ENCODE data around the gene C2CD2. TPM values are rescaled to one million over a fixed set of nuclear protein-coding genes. Genes with fewer than 3 reads are reported as not detected.

The C2CD2 gene
- total RNA-seq, 1 donor from 2014 or later, result 15.8 TPM

- no peaks in the 10 kb centered on the region for H3K27me3 ChIP-seq (ENCODE audit: control insufficient read depth, insufficient read depth, low read length)
- no peak for DNase-seq (ENCODE audit: low read depth)
- TF ChIP-seq CTCF (IDR thresholded peaks at IDR 0.05; ENCODE audit: insufficient read depth, low read length, poor library complexity, severe bottlenecking), result no peak
- no peaks in the 10 kb centered on the region for H3K36me3 ChIP-seq (ENCODE audit: control insufficient read depth, insufficient read depth, low read length)
- H3K4me3 ChIP-seq (ENCODE audit: low read depth, low read length), result no peak overlapping the region
Measured at GRCh38 chr21:41940431-41940830, 13.4 kb downstream of the C2CD2 start.

GRCh38 chr21:41939391-41939790 lies 14.4 kb downstream of the C2CD2 start:
- H3K36me3 ChIP-seq (ENCODE audit: control insufficient read depth, insufficient read depth, low read length), result no peaks in the 10 kb centered on the region
- no peak for TF ChIP-seq CTCF (IDR thresholded peaks at IDR 0.05; ENCODE audit: insufficient read depth, low read length, poor library complexity, severe bottlenecking)
- no peak for DNase-seq (ENCODE audit: low read depth)

GRCh38 chr21:41933313-41934079 lies 20.3 kb downstream of the C2CD2 start:
- Histone ChIP-seq H3K36me3 (ENCODE audit: control insufficient read depth, insufficient read depth, low read length) (no peaks in the 10 kb centered on the region), H3K4me3 (ENCODE audit: low read depth, low read length) (peak overlapping the region; percentile 19), H3K27me3 (ENCODE audit: control insufficient read depth, insufficient read depth, low read length) (no peaks in the 10 kb centered on the region)
- TF ChIP-seq CTCF (IDR thresholded peaks at IDR 0.05; ENCODE audit: insufficient read depth, low read length, poor library complexity, severe bottlenecking), result peak; percentile 20
- DNase-seq (ENCODE audit: low read depth), result no peak

More at GRCh38 chr21:41939391-41939790, 14.4 kb downstream of the C2CD2 start:
- Histone ChIP-seq H3K4me3 (ENCODE audit: low read depth, low read length) (no peak overlapping the region), H3K27me3 (ENCODE audit: control insufficient read depth, insufficient read depth, low read length) (no peaks in the 10 kb centered on the region)

GRCh38 chr21:41932576-41933312 lies 21.1 kb downstream of the C2CD2 start:
- Histone ChIP-seq H3K27me3 (ENCODE audit: control insufficient read depth, insufficient read depth, low read length) (no peaks in the 10 kb centered on the region), H3K4me3 (ENCODE audit: low read depth, low read length) (no peak overlapping the region), H3K36me3 (ENCODE audit: control insufficient read depth, insufficient read depth, low read length) (no peaks in the 10 kb centered on the region)
- TF ChIP-seq CTCF (IDR thresholded peaks at IDR 0.05; ENCODE audit: insufficient read depth, low read length, poor library complexity, severe bottlenecking), result no peak
- no peak for DNase-seq (ENCODE audit: low read depth)

GRCh38 chr21:41932191-41932575 lies 21.6 kb downstream of the C2CD2 start:
- DNase-seq (ENCODE audit: low read depth), result peak; percentile 69
- Histone ChIP-seq H3K36me3 (ENCODE audit: control insufficient read depth, insufficient read depth, low read length) (no peaks in the 10 kb centered on the region), H3K4me3 (ENCODE audit: low read depth, low read length) (no peak overlapping the region), H3K27me3 (ENCODE audit: control insufficient read depth, insufficient read depth, low read length) (no peaks in the 10 kb centered on the region)
- TF ChIP-seq CTCF (IDR thresholded peaks at IDR 0.05; ENCODE audit: insufficient read depth, low read length, poor library complexity, severe bottlenecking), result peak; percentile 12

All from kidney epithelial cell (primary cell).